ENCODE results near the gene THRB.

DNA sequence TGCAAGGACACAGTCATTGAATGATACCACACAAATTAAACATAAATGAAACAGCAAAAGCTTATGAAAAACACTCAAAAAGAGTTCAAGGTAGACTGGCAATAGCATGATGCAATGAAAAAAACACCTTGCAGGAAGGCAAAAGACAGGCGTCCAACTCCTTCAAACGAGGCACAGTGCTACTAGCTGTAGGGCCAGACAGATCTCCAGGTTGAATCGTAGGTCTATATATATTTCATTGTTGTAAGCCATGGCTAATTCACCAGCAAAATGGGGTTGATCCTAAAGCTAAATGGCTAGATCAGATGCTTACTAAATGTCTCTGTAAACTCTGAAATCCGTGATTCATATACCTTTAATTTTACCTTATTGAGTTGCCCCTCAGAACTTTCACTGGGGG, 94.2 kb downstream of the THRB start:
- TF ChIP-seq, protein P1, sequence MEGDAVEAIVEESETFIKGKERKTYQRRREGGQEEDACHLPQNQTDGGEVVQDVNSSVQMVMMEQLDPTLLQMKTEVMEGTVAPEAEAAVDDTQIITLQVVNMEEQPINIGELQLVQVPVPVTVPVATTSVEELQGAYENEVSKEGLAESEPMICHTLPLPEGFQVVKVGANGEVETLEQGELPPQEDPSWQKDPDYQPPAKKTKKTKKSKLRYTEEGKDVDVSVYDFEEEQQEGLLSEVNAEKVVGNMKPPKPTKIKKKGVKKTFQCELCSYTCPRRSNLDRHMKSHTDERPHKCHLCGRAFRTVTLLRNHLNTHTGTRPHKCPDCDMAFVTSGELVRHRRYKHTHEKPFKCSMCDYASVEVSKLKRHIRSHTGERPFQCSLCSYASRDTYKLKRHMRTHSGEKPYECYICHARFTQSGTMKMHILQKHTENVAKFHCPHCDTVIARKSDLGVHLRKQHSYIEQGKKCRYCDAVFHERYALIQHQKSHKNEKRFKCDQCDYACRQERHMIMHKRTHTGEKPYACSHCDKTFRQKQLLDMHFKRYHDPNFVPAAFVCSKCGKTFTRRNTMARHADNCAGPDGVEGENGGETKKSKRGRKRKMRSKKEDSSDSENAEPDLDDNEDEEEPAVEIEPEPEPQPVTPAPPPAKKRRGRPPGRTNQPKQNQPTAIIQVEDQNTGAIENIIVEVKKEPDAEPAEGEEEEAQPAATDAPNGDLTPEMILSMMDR (tag by site-specific recombination; IDR thresholded peaks at IDR 0.05): no peak
- TF ChIP-seq ZNF560 (tag by site-specific recombination; IDR thresholded peaks at IDR 0.05; ENCODE audit: borderline replicate concordance): no peak
- TF ChIP-seq, protein P2, sequence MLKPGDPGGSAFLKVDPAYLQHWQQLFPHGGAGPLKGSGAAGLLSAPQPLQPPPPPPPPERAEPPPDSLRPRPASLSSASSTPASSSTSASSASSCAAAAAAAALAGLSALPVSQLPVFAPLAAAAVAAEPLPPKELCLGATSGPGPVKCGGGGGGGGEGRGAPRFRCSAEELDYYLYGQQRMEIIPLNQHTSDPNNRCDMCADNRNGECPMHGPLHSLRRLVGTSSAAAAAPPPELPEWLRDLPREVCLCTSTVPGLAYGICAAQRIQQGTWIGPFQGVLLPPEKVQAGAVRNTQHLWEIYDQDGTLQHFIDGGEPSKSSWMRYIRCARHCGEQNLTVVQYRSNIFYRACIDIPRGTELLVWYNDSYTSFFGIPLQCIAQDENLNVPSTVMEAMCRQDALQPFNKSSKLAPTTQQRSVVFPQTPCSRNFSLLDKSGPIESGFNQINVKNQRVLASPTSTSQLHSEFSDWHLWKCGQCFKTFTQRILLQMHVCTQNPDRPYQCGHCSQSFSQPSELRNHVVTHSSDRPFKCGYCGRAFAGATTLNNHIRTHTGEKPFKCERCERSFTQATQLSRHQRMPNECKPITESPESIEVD (tag by site-specific recombination; IDR thresholded peaks at IDR 0.05): no peak
- TF ChIP-seq ZNF350 (tag by site-specific recombination; IDR thresholded peaks at IDR 0.05): no peak
- no peak for TF ChIP-seq ZSCAN16 (tag by site-specific recombination; IDR thresholded peaks at IDR 0.05)
- no peak for TF ChIP-seq ZNF391 (tag by site-specific recombination; IDR thresholded peaks at IDR 0.05; ENCODE audit: borderline replicate concordance, low read depth)
- TF ChIP-seq, protein P3, sequence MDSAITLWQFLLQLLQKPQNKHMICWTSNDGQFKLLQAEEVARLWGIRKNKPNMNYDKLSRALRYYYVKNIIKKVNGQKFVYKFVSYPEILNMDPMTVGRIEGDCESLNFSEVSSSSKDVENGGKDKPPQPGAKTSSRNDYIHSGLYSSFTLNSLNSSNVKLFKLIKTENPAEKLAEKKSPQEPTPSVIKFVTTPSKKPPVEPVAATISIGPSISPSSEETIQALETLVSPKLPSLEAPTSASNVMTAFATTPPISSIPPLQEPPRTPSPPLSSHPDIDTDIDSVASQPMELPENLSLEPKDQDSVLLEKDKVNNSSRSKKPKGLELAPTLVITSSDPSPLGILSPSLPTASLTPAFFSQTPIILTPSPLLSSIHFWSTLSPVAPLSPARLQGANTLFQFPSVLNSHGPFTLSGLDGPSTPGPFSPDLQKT (IDR thresholded peaks at IDR 0.05; ENCODE audit: borderline replicate concordance, low read depth, low read length): no peak
- TF ChIP-seq ZFP3 (tag by site-specific recombination; IDR thresholded peaks at IDR 0.05; ENCODE audit: low read depth): no peak
- no peak for TF ChIP-seq SETDB1 (IDR thresholded peaks at IDR 0.05; ENCODE audit: insufficient read length, low read length)
- no peak for TF ChIP-seq REPIN1 (tag by site-specific recombination; IDR thresholded peaks at IDR 0.05; ENCODE audit: low read depth)
- TF ChIP-seq, protein P4, sequence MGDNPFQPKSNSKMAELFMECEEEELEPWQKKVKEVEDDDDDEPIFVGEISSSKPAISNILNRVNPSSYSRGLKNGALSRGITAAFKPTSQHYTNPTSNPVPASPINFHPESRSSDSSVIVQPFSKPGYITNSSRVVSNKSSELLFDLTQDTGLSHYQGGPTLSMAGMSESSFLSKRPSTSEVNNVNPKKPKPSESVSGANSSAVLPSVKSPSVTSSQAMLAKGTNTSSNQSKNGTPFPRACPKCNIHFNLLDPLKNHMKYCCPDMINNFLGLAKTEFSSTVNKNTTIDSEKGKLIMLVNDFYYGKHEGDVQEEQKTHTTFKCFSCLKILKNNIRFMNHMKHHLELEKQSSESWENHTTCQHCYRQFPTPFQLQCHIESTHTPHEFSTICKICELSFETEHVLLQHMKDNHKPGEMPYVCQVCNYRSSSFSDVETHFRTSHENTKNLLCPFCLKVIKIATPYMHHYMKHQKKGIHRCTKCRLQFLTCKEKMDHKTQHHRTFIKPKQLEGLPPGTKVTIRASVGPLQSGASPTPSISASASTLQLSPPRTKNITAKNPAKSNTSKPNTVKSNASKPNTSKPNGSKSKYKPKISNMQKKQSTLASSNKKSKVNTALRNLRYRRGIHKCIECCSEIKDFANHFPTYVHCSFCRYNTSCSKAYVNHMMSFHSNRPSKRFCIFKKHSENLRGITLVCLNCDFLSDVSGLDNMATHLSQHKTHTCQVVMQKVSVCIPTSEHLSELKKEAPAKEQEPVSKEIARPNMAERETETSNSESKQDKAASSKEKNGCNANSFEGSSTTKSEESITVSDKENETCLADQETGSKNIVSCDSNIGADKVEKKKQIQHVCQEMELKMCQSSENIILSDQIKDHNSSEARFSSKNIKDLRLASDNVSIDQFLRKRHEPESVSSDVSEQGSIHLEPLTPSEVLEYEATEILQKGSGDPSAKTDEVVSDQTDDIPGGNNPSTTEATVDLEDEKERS (tag by site-specific recombination; IDR thresholded peaks at IDR 0.05): no peak
- TF ChIP-seq ZNF202 (tag by site-specific recombination; IDR thresholded peaks at IDR 0.05; ENCODE audit: borderline replicate concordance): no peak
- TF ChIP-seq ZNF707 (tag by site-specific recombination; IDR thresholded peaks at IDR 0.05): no peak
